ENCODE data around the gene PLCB3.

PLCB3 gene

GRCh38 chr11:64207256-64208085, 43.9 kb upstream of the PLCB3 start:
- TF ChIP-seq CTCF (IDR thresholded peaks at IDR 0.05; ENCODE audit: low read depth, low read length) (no peak), EZH2phosphoT487 (IDR thresholded peaks at IDR 0.05; ENCODE audit: low read depth) (no peak)
- H3K4me2 ChIP-seq (ENCODE audit: low read length): peak overlapping the region; percentile 95
- H3K4me3 ChIP-seq (ENCODE audit: low read length): peak overlapping the region; percentile 82
- H3K9me3 ChIP-seq (ENCODE audit: insufficient read depth, low read length): no peaks in the 10 kb centered on the region
- peak overlapping the region; percentile 94 for H3K9ac ChIP-seq (ENCODE audit: low read length)
- peak overlapping the region; percentile 88 for H3K27ac ChIP-seq (ENCODE audit: low read length)
- H4K20me1 ChIP-seq (ENCODE audit: insufficient read depth, low read length): no peaks in the 10 kb centered on the region
- H2AFZ ChIP-seq (ENCODE audit: low read depth, low read length): no peak overlapping the region
- peaks cover 47% of the 10 kb centered on the region for H3K4me1 ChIP-seq (ENCODE audit: low read length)
- no peaks in the 10 kb centered on the region for H3K27me3 ChIP-seq (ENCODE audit: low read depth, low read length)
- H3K79me2 ChIP-seq (ENCODE audit: low read length): peaks cover 31% of the 10 kb centered on the region
- peaks cover 55% of the 10 kb centered on the region for H3K36me3 ChIP-seq (replicated peaks; ENCODE audit: low read depth, low read length)

- H3K27me3 ChIP-seq (ENCODE audit: low read depth, low read length): no peaks in the 10 kb centered on the region
- TF ChIP-seq EZH2phosphoT487 (IDR thresholded peaks at IDR 0.05; ENCODE audit: low read depth): no peak
- no peak for TF ChIP-seq CTCF (IDR thresholded peaks at IDR 0.05; ENCODE audit: low read depth, low read length)
- H4K20me1 ChIP-seq (ENCODE audit: insufficient read depth, low read length): no peaks in the 10 kb centered on the region
- H3K4me3 ChIP-seq (ENCODE audit: low read length): peak overlapping the region; percentile 82
- no peak overlapping the region for H2AFZ ChIP-seq (ENCODE audit: low read depth, low read length)
- peak overlapping the region; percentile 95 for H3K4me2 ChIP-seq (ENCODE audit: low read length)
- H3K36me3 ChIP-seq (replicated peaks; ENCODE audit: low read depth, low read length): peaks cover 50% of the 10 kb centered on the region
- no peaks in the 10 kb centered on the region for H3K9me3 ChIP-seq (ENCODE audit: insufficient read depth, low read length)
- peak overlapping the region; percentile 88 for H3K27ac ChIP-seq (ENCODE audit: low read length)
- peaks cover 47% of the 10 kb centered on the region for H3K4me1 ChIP-seq (ENCODE audit: low read length)
- H3K9ac ChIP-seq (ENCODE audit: low read length): peak overlapping the region; percentile 94
- peaks cover 31% of the 10 kb centered on the region for H3K79me2 ChIP-seq (ENCODE audit: low read length)
Measured at GRCh38 chr11:64208086-64208795, 43.1 kb upstream of the PLCB3 start.

DNA sequence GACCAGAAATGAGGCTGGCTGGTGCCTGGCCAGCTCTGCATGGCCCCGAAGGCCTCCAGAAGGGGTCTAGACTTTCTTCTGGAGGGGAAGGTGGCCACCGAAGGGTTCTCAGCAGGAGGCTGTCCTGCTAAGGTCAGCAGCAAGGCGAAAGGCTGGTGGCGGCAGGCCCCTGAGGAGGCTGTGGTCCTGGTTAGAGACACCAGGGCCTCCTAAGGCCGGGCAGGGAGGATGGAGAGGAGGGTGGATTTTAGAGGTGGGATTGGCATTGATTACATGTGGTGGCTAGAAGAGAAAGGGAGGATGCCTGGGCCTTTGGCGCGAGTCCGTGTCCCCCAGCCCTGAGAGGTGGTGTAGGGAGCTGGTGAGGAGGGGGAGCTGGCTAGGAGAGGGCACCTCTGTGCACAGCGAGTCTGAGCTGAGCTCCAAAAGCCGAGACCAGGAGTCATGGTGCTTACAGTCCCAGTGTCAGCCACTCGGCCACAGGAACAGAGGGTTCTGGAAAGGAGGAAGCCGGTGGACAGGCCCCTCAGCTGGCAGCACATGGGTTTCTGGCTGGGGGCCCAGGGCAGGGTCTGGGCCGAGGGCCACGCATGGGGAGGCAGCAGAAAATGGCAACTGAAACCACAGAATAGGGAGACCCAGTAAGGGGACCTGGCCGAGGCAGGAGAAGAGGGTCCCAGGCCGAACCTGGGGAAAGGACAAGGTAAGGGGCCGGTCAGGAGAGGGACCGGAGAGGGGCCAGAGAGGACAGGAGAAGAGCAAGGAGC, 42.4 kb upstream of the PLCB3 start:
- Histone ChIP-seq H3K4me2 (ENCODE audit: low read length) (no peak overlapping the region), H3K36me3 (replicated peaks; ENCODE audit: low read depth, low read length) (peaks cover 50% of the 10 kb centered on the region), H3K4me1 (ENCODE audit: low read length) (peaks cover 45% of the 10 kb centered on the region), H3K9me3 (ENCODE audit: insufficient read depth, low read length) (no peaks in the 10 kb centered on the region), H3K4me3 (ENCODE audit: low read length) (no peak overlapping the region), H3K27me3 (ENCODE audit: low read depth, low read length) (no peaks in the 10 kb centered on the region), H3K27ac (ENCODE audit: low read length) (0 out of 2 replicates have a peak overlapping the region, but pooled peaks have one; percentile 88), H2AFZ (ENCODE audit: low read depth, low read length) (no peak overlapping the region), H3K9ac (ENCODE audit: low read length) (no peak overlapping the region), H4K20me1 (ENCODE audit: insufficient read depth, low read length) (no peaks in the 10 kb centered on the region), H3K79me2 (ENCODE audit: low read length) (peaks cover 31% of the 10 kb centered on the region)
- TF ChIP-seq CTCF (IDR thresholded peaks at IDR 0.05; ENCODE audit: low read depth, low read length) (no peak), EZH2phosphoT487 (IDR thresholded peaks at IDR 0.05; ENCODE audit: low read depth) (no peak)

DNA sequence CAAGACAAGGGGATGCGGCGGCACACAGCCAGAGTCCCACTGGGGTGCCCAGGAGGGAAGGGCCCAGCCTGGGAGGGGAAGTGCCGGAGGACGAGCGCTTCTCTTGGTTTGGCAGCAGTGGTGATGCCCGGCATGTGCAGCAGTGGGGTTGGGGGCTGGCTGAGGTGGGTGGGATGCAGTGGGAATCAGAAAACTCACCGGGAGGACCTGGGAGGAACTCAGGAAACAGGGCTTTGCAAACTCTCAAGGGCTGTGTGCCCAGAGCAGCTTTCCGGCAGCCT, 41.8 kb upstream of the PLCB3 start:
- no peak overlapping the region for H3K27ac ChIP-seq (ENCODE audit: low read length)

More for the DNA sequence above, 41.8 kb upstream of the PLCB3 start:
- Histone ChIP-seq H3K9me3 (ENCODE audit: insufficient read depth, low read length) (no peaks in the 10 kb centered on the region), H2AFZ (ENCODE audit: low read depth, low read length) (no peak overlapping the region), H3K9ac (ENCODE audit: low read length) (no peak overlapping the region), H3K27me3 (ENCODE audit: low read depth, low read length) (no peaks in the 10 kb centered on the region), H3K4me3 (ENCODE audit: low read length) (no peak overlapping the region), H3K79me2 (ENCODE audit: low read length) (peaks cover 31% of the 10 kb centered on the region), H4K20me1 (ENCODE audit: insufficient read depth, low read length) (no peaks in the 10 kb centered on the region), H3K4me1 (ENCODE audit: low read length) (peaks cover 40% of the 10 kb centered on the region), H3K36me3 (replicated peaks; ENCODE audit: low read depth, low read length) (peaks cover 48% of the 10 kb centered on the region), H3K4me2 (ENCODE audit: low read length) (no peak overlapping the region)
- TF ChIP-seq EZH2phosphoT487 (IDR thresholded peaks at IDR 0.05; ENCODE audit: low read depth) (no peak), CTCF (IDR thresholded peaks at IDR 0.05; ENCODE audit: low read depth, low read length) (no peak)

Data from OCI-LY3 (cell line).